GM23338 (cell line): ENCODE results near the gene ILKAP.

Experiments used
- EZH2 ChIP-seq: fragments of 200-600 bp; sonication (generic); IDR thresholded peaks from one replicate; pipeline ENCODE4 v1.8.0; 2017; ENCODE audit warnings: antibody characterized with exemption, mild to moderate bottlenecking, low read depth; ENCODE audit not compliant: unreplicated experiment
- POLR2AphosphoS5 ChIP-seq: IDR thresholded peaks from 2 replicates; pipeline ENCODE4 v1.6.1; 2016; ENCODE audit warnings: antibody characterized with exemption, low read depth
- TF ChIP-seq, protein P1 (sequence below), 2 experiments: fragments of 200-600 bp in 1 of 2; sonication (generic) in 1 of 2; conservative IDR thresholded peaks; 2 replicates each; pipeline versions ENCODE4 v1.5.1 to v1.6.1; 2016 to 2017; ENCODE audit warnings: antibody characterized with exemption in 2 of 2, low read depth in 2 of 2, mild to moderate bottlenecking in 2 of 2, moderate library complexity in 1 of 2

DNA sequence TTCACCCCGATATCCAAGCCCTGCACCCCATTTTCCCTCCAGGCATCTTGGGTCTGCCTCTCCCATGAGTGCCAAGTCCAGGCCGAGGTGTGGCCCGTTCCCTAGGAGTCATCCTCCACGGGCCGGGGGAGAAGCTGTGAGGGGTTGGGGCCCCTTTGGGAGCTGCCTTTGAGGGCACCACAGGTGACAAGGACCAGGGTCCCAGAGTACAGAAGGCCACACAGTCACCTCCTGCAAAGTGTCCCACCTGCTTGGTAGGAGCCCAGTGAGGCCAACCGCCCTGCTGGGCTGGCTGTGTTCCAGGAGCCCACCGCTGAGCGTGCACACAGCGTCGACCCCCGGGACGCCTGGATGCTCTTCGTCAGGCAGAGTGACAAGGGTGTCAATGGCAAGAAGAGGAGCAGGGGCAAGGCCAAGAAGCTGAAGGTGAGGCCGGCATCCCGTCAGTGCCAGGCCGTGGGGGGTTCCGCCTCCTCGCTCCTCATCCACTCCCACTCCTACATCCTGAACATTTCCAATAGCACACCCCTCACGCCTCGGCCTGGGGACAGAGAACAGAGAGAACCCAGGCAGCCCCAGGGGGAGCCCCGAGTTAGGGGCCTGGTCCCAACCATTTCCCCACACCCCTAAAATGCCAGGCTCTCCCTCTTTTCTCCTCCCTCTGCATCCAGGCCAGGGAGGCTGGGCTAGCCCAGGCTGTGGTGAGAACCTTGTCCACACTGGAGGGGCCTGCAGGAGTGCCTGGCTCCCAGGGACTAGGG lies 42.0 kb downstream of the ILKAP start:
- TF ChIP-seq, protein P1, sequence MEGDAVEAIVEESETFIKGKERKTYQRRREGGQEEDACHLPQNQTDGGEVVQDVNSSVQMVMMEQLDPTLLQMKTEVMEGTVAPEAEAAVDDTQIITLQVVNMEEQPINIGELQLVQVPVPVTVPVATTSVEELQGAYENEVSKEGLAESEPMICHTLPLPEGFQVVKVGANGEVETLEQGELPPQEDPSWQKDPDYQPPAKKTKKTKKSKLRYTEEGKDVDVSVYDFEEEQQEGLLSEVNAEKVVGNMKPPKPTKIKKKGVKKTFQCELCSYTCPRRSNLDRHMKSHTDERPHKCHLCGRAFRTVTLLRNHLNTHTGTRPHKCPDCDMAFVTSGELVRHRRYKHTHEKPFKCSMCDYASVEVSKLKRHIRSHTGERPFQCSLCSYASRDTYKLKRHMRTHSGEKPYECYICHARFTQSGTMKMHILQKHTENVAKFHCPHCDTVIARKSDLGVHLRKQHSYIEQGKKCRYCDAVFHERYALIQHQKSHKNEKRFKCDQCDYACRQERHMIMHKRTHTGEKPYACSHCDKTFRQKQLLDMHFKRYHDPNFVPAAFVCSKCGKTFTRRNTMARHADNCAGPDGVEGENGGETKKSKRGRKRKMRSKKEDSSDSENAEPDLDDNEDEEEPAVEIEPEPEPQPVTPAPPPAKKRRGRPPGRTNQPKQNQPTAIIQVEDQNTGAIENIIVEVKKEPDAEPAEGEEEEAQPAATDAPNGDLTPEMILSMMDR (conservative IDR thresholded peaks at IDR 0.05; ENCODE audit: low read depth in 2 of 2): no peak
- TF ChIP-seq POLR2AphosphoS5 (no peak), EZH2 (no peak)
